Measurements from ENCODE around the gene ADCY7. TPM values are rescaled to one million over a fixed set of nuclear protein-coding genes. Genes with fewer than 3 reads are reported as not detected.

ADCY7 gene
- total and polyA plus RNA-seq, 9 of the 15 experiments (the other 6 are each of a cell fraction or from before 2014, with no cell fraction given), result 2.3 to 108 (median 28.6) TPM

DNA sequence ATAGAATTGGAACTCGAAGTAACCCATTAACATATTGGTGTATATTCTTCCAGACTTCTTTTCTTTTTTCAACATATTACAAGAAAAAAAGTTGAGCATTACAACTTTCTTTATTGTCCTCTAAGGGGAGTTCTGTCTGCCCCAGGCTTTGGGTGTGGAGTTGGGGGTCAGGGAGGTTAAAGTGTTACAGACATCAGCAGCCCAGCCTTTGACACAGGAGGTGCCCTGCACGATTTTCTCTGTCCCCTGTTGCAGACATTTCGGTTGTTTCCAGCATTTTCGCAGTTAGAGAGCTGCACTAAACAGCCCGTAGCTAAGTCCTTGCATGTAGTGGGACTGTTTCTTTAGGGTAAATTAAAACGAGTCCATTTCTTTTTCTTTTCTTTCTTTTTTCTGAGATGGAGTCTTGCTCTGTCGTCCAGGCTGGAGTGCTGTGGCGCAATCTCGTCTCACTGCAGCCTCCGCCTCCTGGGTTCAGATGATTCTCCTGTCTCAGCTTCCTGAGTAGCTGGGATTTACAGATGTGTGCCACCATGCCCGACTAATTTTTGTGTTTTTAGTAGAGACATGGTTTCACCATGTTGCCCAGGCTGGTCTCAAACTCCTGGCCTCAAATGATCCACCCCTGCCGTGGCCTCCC is 13.4 kb upstream of the ADCY7 start (continued):
- TF ChIP-seq, protein P1, sequence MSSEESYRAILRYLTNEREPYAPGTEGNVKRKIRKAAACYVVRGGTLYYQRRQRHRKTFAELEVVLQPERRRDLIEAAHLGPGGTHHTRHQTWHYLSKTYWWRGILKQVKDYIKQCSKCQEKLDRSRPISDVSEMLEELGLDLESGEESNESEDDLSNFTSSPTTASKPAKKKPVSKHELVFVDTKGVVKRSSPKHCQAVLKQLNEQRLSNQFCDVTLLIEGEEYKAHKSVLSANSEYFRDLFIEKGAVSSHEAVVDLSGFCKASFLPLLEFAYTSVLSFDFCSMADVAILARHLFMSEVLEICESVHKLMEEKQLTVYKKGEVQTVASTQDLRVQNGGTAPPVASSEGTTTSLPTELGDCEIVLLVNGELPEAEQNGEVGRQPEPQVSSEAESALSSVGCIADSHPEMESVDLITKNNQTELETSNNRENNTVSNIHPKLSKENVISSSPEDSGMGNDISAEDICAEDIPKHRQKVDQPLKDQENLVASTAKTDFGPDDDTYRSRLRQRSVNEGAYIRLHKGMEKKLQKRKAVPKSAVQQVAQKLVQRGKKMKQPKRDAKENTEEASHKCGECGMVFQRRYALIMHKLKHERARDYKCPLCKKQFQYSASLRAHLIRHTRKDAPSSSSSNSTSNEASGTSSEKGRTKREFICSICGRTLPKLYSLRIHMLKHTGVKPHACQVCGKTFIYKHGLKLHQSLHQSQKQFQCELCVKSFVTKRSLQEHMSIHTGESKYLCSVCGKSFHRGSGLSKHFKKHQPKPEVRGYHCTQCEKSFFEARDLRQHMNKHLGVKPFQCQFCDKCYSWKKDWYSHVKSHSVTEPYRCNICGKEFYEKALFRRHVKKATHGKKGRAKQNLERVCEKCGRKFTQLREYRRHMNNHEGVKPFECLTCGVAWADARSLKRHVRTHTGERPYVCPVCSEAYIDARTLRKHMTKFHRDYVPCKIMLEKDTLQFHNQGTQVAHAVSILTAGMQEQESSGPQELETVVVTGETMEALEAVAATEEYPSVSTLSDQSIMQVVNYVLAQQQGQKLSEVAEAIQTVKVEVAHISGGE (CRISPR knock-in tag; IDR thresholded peaks at IDR 0.05), result no peak
- 0 out of 2 replicates have a peak, but pooled peaks have one; percentile 28 for TF ChIP-seq ZNF766 (CRISPR knock-in tag; conservative IDR thresholded peaks at IDR 0.05)
- no peak for TF ChIP-seq DDX20 (tag; IDR thresholded peaks at IDR 0.05; ENCODE audit: low read depth)
- no peak for TF ChIP-seq HMG20A (CRISPR knock-in tag; conservative IDR thresholded peaks at IDR 0.05)
- peak; percentile 97 for TF ChIP-seq ZNF121 (CRISPR knock-in tag; conservative IDR thresholded peaks at IDR 0.05)
- TF ChIP-seq ESRRB (CRISPR knock-in tag; IDR thresholded peaks at IDR 0.05; ENCODE audit: borderline replicate concordance), result no peak
- no peak for TF ChIP-seq SAFB (IDR thresholded peaks at IDR 0.05; ENCODE audit: borderline replicate concordance, low read depth, low read length)
- TF ChIP-seq, protein P2, sequence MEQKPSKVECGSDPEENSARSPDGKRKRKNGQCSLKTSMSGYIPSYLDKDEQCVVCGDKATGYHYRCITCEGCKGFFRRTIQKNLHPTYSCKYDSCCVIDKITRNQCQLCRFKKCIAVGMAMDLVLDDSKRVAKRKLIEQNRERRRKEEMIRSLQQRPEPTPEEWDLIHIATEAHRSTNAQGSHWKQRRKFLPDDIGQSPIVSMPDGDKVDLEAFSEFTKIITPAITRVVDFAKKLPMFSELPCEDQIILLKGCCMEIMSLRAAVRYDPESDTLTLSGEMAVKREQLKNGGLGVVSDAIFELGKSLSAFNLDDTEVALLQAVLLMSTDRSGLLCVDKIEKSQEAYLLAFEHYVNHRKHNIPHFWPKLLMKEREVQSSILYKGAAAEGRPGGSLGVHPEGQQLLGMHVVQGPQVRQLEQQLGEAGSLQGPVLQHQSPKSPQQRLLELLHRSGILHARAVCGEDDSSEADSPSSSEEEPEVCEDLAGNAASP (IDR thresholded peaks at IDR 0.05), result no peak
- no peak for TF ChIP-seq ZKSCAN1 (IDR thresholded peaks at IDR 0.05; ENCODE audit: low read depth, low read length)
- no peak for TF ChIP-seq ZNF77 (CRISPR knock-in tag; IDR thresholded peaks at IDR 0.05)
- TF ChIP-seq, protein P3, sequence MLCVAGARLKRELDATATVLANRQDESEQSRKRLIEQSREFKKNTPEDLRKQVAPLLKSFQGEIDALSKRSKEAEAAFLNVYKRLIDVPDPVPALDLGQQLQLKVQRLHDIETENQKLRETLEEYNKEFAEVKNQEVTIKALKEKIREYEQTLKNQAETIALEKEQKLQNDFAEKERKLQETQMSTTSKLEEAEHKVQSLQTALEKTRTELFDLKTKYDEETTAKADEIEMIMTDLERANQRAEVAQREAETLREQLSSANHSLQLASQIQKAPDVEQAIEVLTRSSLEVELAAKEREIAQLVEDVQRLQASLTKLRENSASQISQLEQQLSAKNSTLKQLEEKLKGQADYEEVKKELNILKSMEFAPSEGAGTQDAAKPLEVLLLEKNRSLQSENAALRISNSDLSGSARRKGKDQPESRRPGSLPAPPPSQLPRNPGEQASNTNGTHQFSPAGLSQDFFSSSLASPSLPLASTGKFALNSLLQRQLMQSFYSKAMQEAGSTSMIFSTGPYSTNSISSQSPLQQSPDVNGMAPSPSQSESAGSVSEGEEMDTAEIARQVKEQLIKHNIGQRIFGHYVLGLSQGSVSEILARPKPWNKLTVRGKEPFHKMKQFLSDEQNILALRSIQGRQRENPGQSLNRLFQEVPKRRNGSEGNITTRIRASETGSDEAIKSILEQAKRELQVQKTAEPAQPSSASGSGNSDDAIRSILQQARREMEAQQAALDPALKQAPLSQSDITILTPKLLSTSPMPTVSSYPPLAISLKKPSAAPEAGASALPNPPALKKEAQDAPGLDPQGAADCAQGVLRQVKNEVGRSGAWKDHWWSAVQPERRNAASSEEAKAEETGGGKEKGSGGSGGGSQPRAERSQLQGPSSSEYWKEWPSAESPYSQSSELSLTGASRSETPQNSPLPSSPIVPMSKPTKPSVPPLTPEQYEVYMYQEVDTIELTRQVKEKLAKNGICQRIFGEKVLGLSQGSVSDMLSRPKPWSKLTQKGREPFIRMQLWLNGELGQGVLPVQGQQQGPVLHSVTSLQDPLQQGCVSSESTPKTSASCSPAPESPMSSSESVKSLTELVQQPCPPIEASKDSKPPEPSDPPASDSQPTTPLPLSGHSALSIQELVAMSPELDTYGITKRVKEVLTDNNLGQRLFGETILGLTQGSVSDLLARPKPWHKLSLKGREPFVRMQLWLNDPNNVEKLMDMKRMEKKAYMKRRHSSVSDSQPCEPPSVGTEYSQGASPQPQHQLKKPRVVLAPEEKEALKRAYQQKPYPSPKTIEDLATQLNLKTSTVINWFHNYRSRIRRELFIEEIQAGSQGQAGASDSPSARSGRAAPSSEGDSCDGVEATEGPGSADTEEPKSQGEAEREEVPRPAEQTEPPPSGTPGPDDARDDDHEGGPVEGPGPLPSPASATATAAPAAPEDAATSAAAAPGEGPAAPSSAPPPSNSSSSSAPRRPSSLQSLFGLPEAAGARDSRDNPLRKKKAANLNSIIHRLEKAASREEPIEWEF (CRISPR knock-in tag; IDR thresholded peaks at IDR 0.05), result no peak
- TF ChIP-seq, protein P4, sequence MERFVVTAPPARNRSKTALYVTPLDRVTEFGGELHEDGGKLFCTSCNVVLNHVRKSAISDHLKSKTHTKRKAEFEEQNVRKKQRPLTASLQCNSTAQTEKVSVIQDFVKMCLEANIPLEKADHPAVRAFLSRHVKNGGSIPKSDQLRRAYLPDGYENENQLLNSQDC (CRISPR knock-in tag; IDR thresholded peaks at IDR 0.05), result no peak
- no peak for TF ChIP-seq DACH1 (IDR thresholded peaks at IDR 0.05; ENCODE audit: partially characterized antibody)
- no peak for TF ChIP-seq BRD4 (IDR thresholded peaks at IDR 0.05)
- TF ChIP-seq POLR2H (tag; IDR thresholded peaks at IDR 0.05; ENCODE audit: low read depth), result no peak
- TF ChIP-seq KAT7 (CRISPR knock-in tag; IDR thresholded peaks at IDR 0.05; ENCODE audit: borderline replicate concordance), result no peak
- TF ChIP-seq SRSF1 (IDR thresholded peaks at IDR 0.05; ENCODE audit: low read depth, low read length), result no peak
